GM12891 (cell line): ENCODE results near the gene TNS3.

Source experiments
- POLR2A ChIP-seq: IDR thresholded peaks from 2 replicates; pipeline ENCODE4 v1.6.1; 2011; ENCODE audit warnings: low read depth, low read length, control low read depth
- POLR2AphosphoS5 ChIP-seq: IDR thresholded peaks from 2 replicates; pipeline ENCODE4 v1.6.1; 2011; ENCODE audit warnings: low read depth, low read length, control low read depth
- SPI1 ChIP-seq: IDR thresholded peaks from 2 replicates; pipeline ENCODE4 v1.6.1; 2011; ENCODE audit warnings: low read depth, low read length, control low read depth
- TAF1 ChIP-seq: IDR thresholded peaks from 2 replicates; pipeline ENCODE4 v1.6.1; 2011; ENCODE audit warnings: low read depth, low read length, control low read depth

DNA sequence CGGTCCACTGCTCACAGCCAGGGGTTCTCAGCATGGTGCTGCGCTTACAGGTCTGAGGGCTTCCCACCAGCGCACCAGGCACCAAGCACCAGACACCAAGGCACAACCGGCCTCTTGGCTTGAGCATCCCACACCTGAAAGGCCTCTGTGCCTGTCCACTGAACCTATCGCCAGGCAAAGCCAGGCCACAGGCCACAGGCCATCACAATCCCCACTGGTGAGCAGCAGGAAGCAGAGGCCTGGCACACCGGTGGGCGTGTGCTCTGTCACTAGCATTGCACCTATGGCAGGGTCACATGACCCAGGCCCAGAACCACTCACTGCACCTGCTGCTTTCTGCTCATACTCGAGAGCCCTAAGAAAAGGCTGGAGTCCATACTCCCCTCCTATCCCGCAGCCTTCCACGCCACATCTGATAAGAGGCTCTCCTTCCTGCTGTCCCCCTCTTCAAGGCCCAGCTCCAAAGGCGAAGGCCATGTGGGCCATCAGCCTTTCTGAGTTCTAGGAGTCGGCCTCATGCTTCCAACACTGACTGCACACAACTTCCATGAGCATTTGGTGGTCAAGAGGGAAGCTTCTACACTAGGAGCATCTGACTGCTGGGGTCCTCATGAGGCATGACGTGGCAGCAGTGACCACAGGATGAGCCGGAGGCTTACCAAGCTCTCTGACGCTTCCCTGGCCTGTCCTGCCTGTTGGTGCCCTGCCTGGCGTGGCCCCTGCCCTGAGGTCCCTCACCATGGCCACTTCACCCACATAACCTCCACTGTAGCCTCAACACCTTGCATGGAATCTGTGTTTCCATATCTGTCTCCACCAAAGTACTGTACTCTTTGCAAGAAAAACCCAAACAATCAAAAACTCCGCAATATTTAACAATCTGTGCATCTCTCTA, 166.3 kb downstream of the TNS3 start:
- TF ChIP-seq POLR2AphosphoS5 (no peak), SPI1 (no peak), POLR2A (no peak), TAF1 (no peak)
